ENCODE measurements around the gene TMEM130.

Gene TMEM130

DNA sequence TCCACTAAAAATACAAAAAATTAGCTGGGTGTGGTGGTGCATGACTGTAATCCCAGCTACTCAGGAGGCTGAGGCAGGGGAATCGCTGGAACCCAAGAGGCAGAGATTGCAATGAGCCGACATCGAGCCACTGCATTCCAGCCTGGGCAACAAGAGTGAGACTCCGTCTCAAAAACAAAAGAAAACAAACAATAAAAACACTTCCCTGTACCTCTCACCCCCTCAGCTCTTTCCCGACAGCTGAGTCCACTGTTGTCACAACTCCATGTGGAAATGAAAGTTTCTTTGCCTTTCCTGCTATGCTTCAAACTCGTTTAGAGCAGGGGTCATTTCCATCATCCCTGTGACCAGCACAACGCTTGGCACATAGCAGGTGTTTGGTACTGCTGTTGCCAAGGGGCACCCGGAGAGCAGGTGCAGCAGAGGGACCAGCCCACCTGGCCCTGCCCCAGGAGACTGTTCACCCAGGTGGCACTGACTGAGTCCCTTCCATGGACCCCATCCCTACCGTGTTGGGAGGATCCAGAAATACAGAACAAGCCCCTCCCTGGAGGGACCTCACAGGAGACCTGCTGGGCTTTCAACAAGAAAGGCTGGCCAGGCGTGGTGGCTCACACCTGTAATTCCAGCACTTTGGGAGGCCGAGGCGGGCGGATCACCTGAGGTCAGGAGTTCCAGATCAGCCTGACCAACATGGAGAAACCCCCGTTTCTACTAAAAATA lies 4.9 kb downstream of the TMEM130 start:
- no peak for DNase-seq (ENCODE audit: low read depth)
- no peak overlapping the region for H3K4me3 ChIP-seq (ENCODE audit: low read length)
- TF ChIP-seq, protein P1, sequence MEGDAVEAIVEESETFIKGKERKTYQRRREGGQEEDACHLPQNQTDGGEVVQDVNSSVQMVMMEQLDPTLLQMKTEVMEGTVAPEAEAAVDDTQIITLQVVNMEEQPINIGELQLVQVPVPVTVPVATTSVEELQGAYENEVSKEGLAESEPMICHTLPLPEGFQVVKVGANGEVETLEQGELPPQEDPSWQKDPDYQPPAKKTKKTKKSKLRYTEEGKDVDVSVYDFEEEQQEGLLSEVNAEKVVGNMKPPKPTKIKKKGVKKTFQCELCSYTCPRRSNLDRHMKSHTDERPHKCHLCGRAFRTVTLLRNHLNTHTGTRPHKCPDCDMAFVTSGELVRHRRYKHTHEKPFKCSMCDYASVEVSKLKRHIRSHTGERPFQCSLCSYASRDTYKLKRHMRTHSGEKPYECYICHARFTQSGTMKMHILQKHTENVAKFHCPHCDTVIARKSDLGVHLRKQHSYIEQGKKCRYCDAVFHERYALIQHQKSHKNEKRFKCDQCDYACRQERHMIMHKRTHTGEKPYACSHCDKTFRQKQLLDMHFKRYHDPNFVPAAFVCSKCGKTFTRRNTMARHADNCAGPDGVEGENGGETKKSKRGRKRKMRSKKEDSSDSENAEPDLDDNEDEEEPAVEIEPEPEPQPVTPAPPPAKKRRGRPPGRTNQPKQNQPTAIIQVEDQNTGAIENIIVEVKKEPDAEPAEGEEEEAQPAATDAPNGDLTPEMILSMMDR (IDR thresholded peaks at IDR 0.05; ENCODE audit: insufficient read depth, low read depth, low read length, missing control alignments): no peak

DNA sequence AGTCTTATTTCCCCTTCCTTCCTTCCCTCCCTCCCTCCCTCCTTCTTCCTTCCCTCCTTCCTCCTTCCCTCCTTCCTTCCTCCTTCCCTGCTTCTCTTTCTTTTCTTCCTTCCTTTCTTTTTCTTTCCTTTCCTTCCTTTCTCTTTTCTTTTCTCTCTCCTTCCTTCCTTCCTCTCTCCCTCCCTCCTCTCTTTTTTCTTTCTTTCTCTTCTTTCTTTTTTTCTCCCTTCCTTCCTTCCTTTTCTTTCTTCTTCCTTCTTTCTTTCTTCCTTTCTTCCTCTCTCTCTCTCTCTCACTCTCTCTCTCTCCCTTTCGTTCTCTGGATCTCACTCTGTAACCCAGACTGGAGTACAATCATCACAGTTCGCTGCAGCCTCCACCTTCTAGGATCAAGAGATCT lies 6.2 kb downstream of the TMEM130 start:
- TF ChIP-seq, protein P1 (IDR thresholded peaks at IDR 0.05; ENCODE audit: insufficient read depth, low read depth, low read length, missing control alignments): no peak
- no peak for DNase-seq (ENCODE audit: low read depth)

DNA sequence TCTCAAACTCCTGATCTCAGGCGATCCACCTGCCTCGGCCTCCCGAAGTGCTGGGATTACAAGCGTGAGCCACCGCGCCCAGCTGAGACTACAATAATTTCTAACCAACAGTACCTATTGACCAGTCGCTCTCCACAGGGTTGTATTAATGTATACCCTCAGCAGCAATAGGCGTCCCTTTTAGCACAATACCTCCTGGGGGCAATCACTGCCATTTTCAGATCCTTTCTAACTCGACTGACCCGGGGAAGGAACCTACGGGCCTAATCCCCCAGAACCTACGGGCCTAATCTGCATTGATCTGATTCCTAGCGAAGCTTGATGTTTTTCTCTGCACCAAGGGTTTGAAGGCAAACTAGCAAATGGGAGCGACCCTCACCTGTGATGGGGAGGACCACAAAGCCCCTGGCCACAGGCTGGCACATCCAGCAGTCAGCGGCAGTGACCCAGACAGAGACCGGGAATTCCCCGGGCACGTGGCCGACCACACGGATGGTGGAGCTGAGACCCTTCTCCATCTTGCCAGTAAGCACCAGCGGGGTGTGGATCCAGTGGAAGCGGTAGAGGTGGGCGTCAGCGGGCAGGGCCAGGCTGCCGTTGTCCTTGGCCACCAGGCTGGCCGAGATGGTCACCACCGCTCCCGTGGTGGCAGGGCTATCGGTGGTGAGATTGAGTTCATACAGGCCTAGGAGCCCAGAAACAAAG lies 6.9 kb downstream of the TMEM130 start:
- H3K4me3 ChIP-seq (ENCODE audit: low read length): no peak overlapping the region
- TF ChIP-seq, protein P1 (IDR thresholded peaks at IDR 0.05; ENCODE audit: insufficient read depth, low read depth, low read length, missing control alignments): no peak
- DNase-seq (ENCODE audit: low read depth): no peak

More for the DNA sequence above, 6.2 kb downstream of the TMEM130 start:
- no peak overlapping the region for H3K4me3 ChIP-seq (ENCODE audit: low read length)

DNA sequence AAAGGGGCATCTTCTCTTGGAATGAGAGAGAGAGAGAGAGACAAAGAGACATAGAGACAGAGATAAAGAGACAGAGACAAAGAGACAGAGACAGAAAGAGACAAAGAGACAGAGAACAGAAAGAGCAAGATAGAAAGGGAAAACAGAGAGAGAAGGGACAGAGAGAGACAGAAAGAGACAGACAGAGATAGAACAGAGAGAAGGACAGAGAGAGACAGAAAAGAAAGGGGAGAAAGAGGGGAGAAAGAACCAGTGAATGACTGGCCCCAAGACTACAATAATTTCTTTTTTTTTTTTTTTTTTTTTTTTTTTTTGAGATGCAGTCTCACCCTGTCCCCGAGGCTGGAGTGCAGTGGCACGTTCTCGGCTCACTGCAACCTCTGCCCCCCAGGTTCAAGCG lies 7.6 kb downstream of the TMEM130 start:
- no peak for DNase-seq (ENCODE audit: low read depth)
- no peak overlapping the region for H3K4me3 ChIP-seq (ENCODE audit: low read length)
- TF ChIP-seq, protein P1 (IDR thresholded peaks at IDR 0.05; ENCODE audit: insufficient read depth, low read depth, low read length, missing control alignments): no peak

DNA sequence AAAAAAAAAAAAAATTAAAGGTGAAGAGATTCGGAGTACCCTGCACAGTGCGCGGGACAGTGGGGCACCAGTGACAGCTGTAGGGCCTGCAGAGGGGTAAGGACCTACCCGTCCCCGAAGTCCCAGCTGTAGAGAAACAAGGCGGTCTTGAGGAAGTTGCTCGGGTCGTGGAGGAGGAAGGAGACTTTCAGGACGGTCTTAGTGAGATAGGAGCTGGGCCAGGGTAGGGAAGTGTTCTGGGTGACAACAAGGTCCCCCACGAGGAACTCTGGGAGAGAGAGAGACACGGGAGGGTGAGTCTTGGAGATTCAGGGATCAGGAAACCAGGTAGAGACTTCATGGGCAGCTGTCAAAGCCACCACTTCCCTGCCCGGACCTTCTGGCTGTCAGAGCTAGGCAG lies 9.7 kb downstream of the TMEM130 start:
- no peak for DNase-seq (ENCODE audit: low read depth)
- TF ChIP-seq, protein P1 (IDR thresholded peaks at IDR 0.05; ENCODE audit: insufficient read depth, low read depth, low read length, missing control alignments): no peak
- no peak overlapping the region for H3K4me3 ChIP-seq (ENCODE audit: low read length)

DNA sequence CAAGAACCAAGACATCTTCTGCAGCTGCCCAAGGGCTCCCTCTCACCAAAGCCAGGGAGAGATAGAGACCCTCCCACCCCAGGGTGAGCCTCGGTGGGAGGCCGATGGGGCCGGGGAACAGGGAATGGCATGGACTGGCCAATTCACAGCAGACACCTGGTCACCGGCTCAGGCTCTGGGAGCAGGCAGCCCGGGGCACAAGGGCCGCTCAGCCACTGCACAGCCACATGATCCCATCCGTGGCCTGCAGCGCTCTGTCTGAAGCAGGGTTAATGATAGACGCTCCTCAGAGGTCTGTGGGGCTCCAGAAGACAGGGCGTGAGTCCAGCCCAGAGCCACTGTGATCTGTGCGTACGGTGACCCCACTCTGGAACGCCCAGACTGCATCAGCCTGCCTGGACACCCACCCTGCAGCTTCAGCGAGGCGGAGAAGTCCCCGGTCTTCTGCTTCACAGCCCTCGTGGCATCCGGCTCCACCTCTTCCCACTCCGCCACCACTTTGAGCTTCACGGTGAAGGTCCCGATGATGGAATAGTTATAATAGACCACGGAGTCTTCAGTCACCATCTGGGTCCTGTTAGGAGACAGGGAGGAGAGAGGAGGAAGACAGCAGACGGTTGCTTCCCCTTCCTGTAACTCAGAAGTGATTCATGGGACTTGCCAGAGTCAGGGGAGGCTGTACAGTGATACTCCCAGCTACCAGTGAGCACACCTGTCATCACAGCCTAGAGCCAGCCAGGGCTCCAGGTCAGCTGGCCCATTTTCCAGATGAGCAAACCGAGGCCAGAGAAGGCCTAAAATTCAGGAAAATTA lies 14.0 kb downstream of the TMEM130 start:
- TF ChIP-seq, protein P1 (IDR thresholded peaks at IDR 0.05; ENCODE audit: insufficient read depth, low read depth, low read length, missing control alignments): no peak
- no peak overlapping the region for H3K4me3 ChIP-seq (ENCODE audit: low read length)
- peak; percentile 36 for DNase-seq (ENCODE audit: low read depth)
